OCI-LY1 (cell line): Measurements from ENCODE around the gene WDR70.

ENCODE experiments used
- H2AFZ ChIP-seq: fragments of 200-600 bp; sonication (generic), shearing (Covaris generic); 2 replicates; pipeline ENCODE4 v1.6.0; 2014; ENCODE audit warnings: antibody characterized with exemption, mild to moderate bottlenecking, low read length
- H3F3A ChIP-seq: fragments of 200-600 bp; sonication (generic), shearing (Covaris generic); 2 replicates; pipeline ENCODE4 v1.6.0; 2014; ENCODE audit warnings: mild to moderate bottlenecking, antibody characterized with exemption, low read length, moderate library complexity; ENCODE audit not compliant: insufficient read depth
- H3K27ac ChIP-seq: fragments of 200-600 bp; sonication (generic); 2 replicates; pipeline ENCODE4 v1.5.1; 2014; ENCODE audit warnings: low read length, mixed run types, mild to moderate bottlenecking, low read depth; ENCODE audit not compliant: poor library complexity, severe bottlenecking
- H3K27me3 ChIP-seq: fragments of 200-600 bp; sonication (generic); 2 replicates; pipeline ENCODE4 v1.6.0; 2014; ENCODE audit warnings: antibody characterized with exemption, mild to moderate bottlenecking, low read length, moderate library complexity; ENCODE audit not compliant: insufficient read depth
- H3K36me3 ChIP-seq: fragments of 200-600 bp; sonication (generic); 2 replicates; pipeline ENCODE4 v1.6.1; 2014; ENCODE audit warnings: mild to moderate bottlenecking, antibody characterized with exemption, low read length, moderate library complexity, mixed read lengths; ENCODE audit not compliant: insufficient read depth
- H3K4me1 ChIP-seq: fragments of 200-600 bp; sonication (generic); 2 replicates; pipeline ENCODE4 v1.5.1; 2014; ENCODE audit warnings: mild to moderate bottlenecking, low read length, moderate library complexity; ENCODE audit not compliant: insufficient read depth, severe bottlenecking
- H3K4me2 ChIP-seq: fragments of 200-600 bp; sonication (generic), shearing (Covaris generic); 2 replicates; pipeline ENCODE4 v1.6.1; 2014; ENCODE audit warnings: low read length
- H3K4me3 ChIP-seq: fragments of 200-600 bp; sonication (generic); 2 replicates; pipeline ENCODE4 v1.5.1; 2014; ENCODE audit warnings: low read length, low read depth, mild to moderate bottlenecking, mixed read lengths; ENCODE audit not compliant: poor library complexity, severe bottlenecking
- H3K79me2 ChIP-seq: fragments of 200-600 bp; shearing (Covaris generic); 2 replicates; pipeline ENCODE4 v1.6.1; 2016; ENCODE audit warnings: mixed run types, low read length, mixed read lengths; ENCODE audit not compliant: insufficient read depth
- H3K9ac ChIP-seq: fragments of 200-600 bp; sonication (generic), shearing (Covaris generic); 2 replicates; pipeline ENCODE4 v1.6.1; 2014; ENCODE audit warnings: mild to moderate bottlenecking, low read length, mixed read lengths
- H3K9me2 ChIP-seq: fragments of 200-600 bp; sonication (generic), shearing (Covaris generic); 2 replicates; pipeline ENCODE4 v1.6.1; 2014; ENCODE audit warnings: low read depth, mild to moderate bottlenecking, low read length, mixed read lengths
- H3K9me3 ChIP-seq: fragments of 200-600 bp; shearing (Covaris generic); 2 replicates; pipeline ENCODE4 v1.6.1; 2014; ENCODE audit warnings: low read length, mixed read lengths
- H4K20me1 ChIP-seq: fragments of 200-600 bp; sonication (generic), shearing (Covaris generic); 2 replicates; pipeline ENCODE4 v1.6.0; 2016; ENCODE audit warnings: mild to moderate bottlenecking, low read length; ENCODE audit not compliant: insufficient read depth
- CTCF ChIP-seq: fragments of 200-600 bp; sonication (generic), shearing (Covaris generic); IDR thresholded peaks from 2 replicates; pipeline ENCODE4 v1.5.1; 2017; ENCODE audit warnings: mild to moderate bottlenecking, antibody characterized with exemption, low read length, moderate library complexity, mixed read lengths
- EZH2 ChIP-seq: fragments of 200-600 bp; sonication (generic), shearing (Covaris generic); IDR thresholded peaks from 2 replicates; pipeline ENCODE4 v1.8.0; 2017; ENCODE audit warnings: borderline replicate concordance, mixed run types, mild to moderate bottlenecking, antibody characterized with exemption, low read length, moderate library complexity, mixed read lengths

Gene WDR70

DNA sequence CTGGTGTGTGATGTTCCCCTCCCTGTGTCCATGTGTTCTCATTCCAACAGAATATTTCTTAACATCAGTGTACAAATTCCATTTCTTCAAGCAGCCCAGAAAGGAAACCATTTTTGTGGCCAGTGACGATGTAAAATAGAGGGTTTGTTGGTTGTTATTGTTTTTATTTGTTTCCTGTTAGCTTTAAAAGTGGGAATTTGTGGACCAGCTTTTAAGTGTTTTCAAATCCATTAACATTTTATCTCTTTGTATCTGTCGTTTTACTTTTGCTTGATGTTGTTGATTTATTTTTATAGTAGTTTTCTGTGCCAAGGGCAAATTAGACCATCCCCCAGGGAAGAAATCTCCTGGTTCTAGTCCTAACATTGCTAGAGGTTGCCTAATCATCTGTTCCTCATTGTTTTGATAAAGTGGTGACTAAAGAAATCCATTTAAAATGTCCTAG is 360.7 kb downstream of the WDR70 start:
- Histone ChIP-seq H3K4me1 (peaks cover 16% of the 10 kb centered on the region), H3K79me2 (no peaks in the 10 kb centered on the region), H4K20me1 (no peaks in the 10 kb centered on the region), H3K9ac (no peak overlapping the region), H3K4me2 (no peak overlapping the region), H3K27me3 (no peaks in the 10 kb centered on the region), H3K9me3 (no peaks in the 10 kb centered on the region), H3F3A (no peaks in the 10 kb centered on the region; the same call in 1 of the 2 replicates), H3K36me3 (peaks cover 9% of the 10 kb centered on the region; the same call in 1 of the 2 replicates), H3K4me3 (no peak overlapping the region), H2AFZ (no peak overlapping the region), H3K9me2 (no peaks in the 10 kb centered on the region), H3K27ac (no peak overlapping the region)
- no peak for TF ChIP-seq CTCF
- no peak for TF ChIP-seq EZH2

DNA sequence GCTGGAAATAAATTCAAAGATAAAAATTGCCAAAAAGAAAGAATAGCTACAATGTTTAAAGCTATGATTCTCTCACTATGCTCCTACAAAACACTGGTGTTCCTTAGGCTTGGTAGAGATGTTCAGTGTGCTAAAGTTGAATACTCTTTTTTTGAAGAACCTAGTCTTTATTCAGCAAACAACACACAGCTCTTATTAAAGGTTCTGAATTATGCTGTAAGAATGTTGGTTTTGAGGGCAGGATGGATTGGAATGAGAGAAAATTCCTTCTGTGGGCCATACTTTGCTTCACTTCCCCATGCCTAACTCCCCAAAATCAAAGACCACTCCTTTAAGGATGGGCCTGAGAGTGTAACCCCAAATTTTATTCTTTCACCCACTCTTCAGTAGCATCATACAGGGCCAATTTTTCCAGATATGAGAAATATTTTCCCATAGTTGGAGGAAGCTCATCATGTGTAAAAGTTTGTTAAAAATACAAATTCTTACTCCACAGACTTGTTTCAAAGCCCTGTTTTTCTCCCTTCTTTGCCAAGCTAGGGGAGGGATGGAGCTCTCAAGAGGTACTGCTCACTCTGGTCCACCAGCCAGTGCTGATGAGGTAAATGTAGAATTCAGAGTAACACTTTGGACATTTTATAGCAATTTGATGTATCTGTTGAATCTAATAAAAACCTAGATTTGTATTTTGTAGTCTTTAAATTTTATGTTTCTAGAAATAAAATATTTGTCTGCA is 361.4 kb downstream of the WDR70 start:
- Histone ChIP-seq H3K4me2 (no peak overlapping the region), H3K9ac (no peak overlapping the region), H3F3A (no peaks in the 10 kb centered on the region; the same call in 1 of the 2 replicates), H3K4me1 (peaks cover 16% of the 10 kb centered on the region), H3K27ac (no peak overlapping the region), H4K20me1 (no peaks in the 10 kb centered on the region), H3K79me2 (no peaks in the 10 kb centered on the region), H2AFZ (no peak overlapping the region), H3K27me3 (no peaks in the 10 kb centered on the region), H3K9me2 (no peaks in the 10 kb centered on the region), H3K9me3 (no peaks in the 10 kb centered on the region), H3K36me3 (peaks cover 9% of the 10 kb centered on the region; the same call in 1 of the 2 replicates), H3K4me3 (no peak overlapping the region)
- TF ChIP-seq EZH2 (no peak), CTCF (no peak)

- H4K20me1 ChIP-seq: no peaks in the 10 kb centered on the region
- H3K9ac ChIP-seq: no peak overlapping the region
- H3K36me3 ChIP-seq: peaks cover 9% of the 10 kb centered on the region; the same call in 1 of the 2 replicates
- H3K4me2 ChIP-seq: no peak overlapping the region
- no peak overlapping the region for H2AFZ ChIP-seq
- H3K27ac ChIP-seq: no peak overlapping the region
- TF ChIP-seq EZH2 (no peak), CTCF (no peak)
- H3K79me2 ChIP-seq: no peaks in the 10 kb centered on the region
- H3K4me1 ChIP-seq: peaks cover 16% of the 10 kb centered on the region
- no peaks in the 10 kb centered on the region for H3K27me3 ChIP-seq
- H3K9me3 ChIP-seq: no peaks in the 10 kb centered on the region
- H3K4me3 ChIP-seq: no peak overlapping the region
- no peaks in the 10 kb centered on the region for H3K9me2 ChIP-seq
- H3F3A ChIP-seq: no peaks in the 10 kb centered on the region; the same call in 1 of the 2 replicates
Measured at GRCh38 chr5:37742111-37742510, 363.0 kb downstream of the WDR70 start.
